GM21528 (cell line): ENCODE measurements around the gene ASIC2.

Experiments used
- ATAC-seq: cut with Tn5 transposase; IDR thresholded peaks from one replicate; pipeline ENCODE4 v1.9.1; 2021; ENCODE audit warnings: mild to moderate bottlenecking, moderate library complexity; ENCODE audit not compliant: unreplicated experiment, low FRiP score

The ASIC2 gene

DNA sequence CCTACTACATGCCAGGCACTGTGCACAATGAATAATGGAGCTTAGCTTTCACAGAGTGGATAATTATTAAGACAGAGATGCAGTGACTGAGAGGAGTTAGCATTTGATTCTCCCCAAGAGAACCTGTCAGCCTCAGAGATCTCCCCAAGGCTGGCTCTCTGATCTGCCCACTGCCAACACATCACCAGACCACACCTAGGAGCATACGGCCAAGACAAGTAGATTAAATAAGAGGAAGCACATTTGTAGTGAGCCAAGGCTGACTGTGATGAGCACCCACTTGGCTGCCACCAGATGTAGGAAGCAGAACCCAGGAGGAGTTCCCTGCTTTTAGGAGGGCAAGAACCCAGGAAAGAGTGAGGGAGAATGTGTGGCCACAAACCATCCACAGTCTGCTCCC is 171.3 kb downstream of the ASIC2 start:
- no peak for ATAC-seq

DNA sequence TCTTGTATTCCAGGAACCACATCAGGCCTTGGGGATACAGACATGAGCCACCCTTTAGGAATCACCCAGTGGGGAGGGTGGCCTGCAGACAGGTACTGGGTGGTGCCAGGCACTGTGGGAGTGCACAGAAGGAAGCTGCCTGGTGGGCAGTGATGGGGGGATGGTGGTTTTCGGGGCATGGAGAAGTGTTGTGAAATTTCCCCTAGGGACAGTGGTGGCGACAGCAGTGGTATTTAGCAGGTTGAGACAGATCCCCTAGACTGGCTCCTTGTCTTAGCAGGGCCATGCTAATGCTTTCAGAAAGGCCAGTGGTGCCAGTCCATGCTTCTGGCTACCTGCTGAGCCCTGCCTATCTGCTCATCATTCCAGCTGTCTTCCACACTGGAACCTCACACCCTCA is 171.8 kb downstream of the ASIC2 start:
- no peak for ATAC-seq

GRCh38 chr17:33120103-33120502 is 173.0 kb downstream of the ASIC2 start:
- ATAC-seq: no peak

GRCh38 chr17:33118391-33119075 is 174.6 kb downstream of the ASIC2 start:
- ATAC-seq: no peak

- no peak for ATAC-seq
Measured at GRCh38 chr17:33116021-33116551, 177.0 kb downstream of the ASIC2 start.

- ATAC-seq: no peak
Measured at GRCh38 chr17:33115366-33115765, 177.7 kb downstream of the ASIC2 start.

GRCh38 chr17:33113991-33114370 is 179.1 kb downstream of the ASIC2 start:
- no peak for ATAC-seq

DNA sequence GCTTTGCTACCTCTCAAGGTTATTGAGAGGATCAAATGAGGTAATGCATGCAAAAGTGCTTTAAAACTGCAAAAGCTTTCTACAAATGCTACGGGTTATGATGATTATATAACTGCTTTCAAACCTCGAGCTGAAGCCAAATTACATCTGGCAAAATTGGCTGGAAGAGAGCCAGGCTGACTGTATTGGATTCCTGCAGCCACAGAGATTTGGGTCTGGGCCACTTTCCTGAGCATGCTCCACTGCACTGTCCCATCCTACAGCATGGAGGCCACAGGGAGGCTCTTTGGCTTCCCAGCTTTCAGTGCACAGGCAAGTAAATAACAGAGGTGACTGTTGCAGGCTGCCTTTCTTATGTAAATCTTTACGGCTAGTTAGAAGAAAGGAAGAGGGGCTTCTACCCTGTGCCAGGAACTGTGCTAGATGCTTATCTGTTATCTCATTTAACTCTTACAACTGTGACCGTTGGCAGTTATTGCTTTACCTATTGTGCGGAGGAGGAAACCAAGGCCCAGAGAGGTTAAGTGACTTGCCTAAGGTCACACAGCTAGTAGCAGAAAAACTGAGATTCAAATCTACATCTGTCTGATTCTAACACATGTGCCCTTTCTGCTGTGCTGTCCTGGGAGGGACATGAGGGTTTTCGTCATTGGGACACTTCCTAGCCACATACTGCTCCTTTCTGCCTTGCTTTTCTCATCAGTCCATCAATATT is 179.7 kb downstream of the ASIC2 start:
- ATAC-seq: no peak

DNA sequence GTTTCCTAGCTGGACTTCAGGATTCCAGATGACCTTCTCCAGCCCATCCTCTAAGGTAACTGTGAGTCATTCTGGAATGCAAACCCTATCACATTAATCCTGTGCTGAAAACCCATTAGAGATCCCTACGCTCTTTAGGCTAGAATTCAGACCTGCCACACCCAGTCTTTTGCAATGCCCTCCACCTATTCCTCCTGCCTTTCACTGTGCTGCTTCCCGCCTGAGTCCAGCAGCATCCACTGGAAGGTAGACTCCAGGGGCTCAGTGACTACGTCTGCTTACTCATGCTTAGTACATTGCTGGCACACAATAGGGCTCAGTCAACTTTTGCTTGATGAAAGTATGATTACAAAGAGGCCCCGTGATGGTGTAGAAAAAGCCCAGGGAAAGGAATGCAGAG is 180.3 kb downstream of the ASIC2 start:
- ATAC-seq: no peak

DNA sequence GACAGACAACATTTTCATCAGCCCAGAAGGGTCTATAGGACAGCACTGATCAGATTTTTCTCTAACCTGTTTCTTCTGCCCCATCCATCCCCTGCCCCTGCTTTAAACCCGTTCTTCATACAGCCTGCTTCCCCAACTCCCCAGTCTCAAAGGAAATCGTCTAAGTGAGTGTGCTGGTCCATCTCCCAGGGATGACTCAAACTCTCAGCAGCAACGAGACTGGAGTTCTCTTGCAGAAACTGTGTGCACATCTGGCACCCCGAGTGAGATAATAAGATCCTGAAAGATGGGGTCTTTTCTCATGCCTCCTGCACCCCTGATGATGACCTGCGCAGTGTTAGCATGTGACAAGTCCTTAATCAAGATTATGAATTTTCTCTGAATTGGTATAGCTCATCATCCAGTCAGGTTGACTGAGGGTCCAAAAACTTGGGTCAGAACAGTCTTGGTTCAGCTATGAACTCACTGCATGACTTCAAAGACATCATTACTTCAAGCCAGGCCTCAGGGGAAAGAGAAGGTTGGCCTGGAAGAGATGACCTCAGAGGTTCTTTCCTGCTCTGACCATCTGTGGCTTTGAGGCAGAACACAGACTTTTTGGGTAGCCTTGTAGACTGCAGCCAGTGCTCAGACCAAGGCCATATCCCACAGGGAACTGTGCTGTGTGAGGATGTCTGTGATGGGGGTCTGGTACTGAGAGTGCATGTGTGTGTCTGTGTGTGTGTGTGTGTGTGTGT is 183.6 kb downstream of the ASIC2 start:
- ATAC-seq: no peak

DNA sequence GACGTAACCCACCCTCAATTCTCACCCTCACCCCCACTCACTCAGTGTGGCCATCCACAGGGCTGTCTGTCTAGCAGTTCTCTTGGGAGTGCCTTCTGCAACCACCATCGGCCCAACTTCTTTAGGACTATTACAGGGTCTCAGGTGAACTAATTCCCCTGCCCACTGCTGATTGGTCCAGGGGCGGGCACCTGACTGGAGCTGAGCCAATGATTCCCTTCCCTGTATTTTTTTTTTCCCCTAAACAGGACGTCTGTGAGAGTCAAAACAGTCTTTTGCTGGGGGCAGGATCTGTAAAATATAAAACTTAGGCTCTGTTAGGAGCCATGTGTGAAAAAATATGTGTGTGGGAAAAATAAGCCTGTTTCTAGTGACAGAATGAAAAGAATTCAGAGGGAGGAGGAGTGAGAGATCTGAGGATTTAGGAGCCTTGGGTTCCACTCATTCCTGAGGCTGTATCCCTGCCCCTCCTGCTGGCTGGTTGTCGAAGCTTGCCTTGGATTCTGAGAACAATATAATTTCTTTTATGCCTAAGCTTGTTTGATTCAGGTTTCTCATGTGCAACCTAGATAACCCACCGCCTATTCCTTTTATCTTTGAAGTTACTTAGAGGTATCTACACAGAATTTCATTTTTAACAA is 186.4 kb downstream of the ASIC2 start:
- ATAC-seq: no peak

DNA sequence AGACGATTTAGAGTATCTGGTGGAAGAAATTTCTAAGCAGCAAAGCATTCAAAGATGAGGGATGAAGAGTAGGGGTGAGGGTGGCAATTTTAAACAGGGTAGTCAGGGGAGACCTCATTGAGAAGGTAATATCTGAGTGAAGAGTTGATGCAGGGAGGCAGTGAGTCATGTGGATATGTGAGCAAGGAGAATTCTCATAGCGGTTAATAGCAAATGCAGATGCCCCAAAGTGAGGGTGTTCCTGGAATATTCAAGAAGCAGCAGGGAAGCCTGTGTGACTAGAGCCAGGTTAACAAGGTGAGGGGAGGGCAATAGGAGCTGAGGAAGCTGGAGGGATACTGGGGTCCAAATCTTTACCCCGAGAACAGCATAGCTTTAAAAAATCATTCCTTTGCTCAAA is 187.2 kb downstream of the ASIC2 start:
- ATAC-seq: no peak

- no peak for ATAC-seq
Measured at GRCh38 chr17:33099906-33100305, 193.2 kb downstream of the ASIC2 start.

- ATAC-seq: no peak
Measured at GRCh38 chr17:33099252-33099651, 193.8 kb downstream of the ASIC2 start.

DNA sequence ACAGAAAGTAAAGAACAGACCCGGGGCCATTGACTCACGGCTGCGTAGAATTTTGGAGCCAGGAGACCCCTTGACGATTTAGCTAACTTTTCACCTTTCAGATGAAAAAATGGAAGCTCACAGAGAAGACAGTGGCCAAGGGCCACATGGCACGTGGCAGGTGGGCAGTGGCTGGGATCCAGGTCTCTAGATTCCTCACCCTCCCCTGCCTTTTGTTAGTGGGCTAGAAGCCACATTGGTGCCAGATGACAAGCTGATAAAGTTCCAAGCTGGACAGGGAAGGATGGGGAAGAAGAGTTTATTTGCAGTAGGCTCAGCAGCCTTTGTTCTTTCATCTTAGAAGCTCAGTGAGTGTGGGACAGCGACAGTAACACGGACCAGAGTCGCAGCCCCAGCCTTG is 195.7 kb downstream of the ASIC2 start:
- ATAC-seq: no peak

GRCh38 chr17:33096161-33096560 is 196.9 kb downstream of the ASIC2 start:
- ATAC-seq: no peak

GRCh38 chr17:33091271-33091670 is 201.8 kb downstream of the ASIC2 start:
- no peak for ATAC-seq

DNA sequence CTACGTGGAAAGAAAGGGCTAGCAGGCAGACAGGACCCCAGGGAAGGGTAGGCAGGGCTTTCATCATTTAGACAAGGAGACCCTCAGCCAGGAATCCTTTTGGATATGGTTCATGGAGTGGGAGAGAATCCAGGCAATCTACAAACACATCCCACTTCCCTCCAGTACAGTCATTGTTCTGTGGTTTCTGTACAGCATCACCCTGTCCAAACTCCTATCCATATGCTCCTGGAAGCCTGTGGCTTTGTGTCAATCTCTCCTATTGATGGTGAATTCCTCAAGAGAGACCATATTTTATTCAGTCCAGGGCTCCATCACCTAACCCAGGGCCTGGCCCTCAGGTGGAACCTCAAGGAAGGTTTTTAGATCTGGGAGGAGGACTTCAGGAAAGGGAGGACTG is 202.3 kb downstream of the ASIC2 start:
- ATAC-seq: no peak

GRCh38 chr17:33086878-33087277 is 206.2 kb downstream of the ASIC2 start:
- no peak for ATAC-seq

GRCh38 chr17:33086041-33086440 is 207.1 kb downstream of the ASIC2 start:
- ATAC-seq: no peak

GRCh38 chr17:33085256-33085655 is 207.8 kb downstream of the ASIC2 start:
- ATAC-seq: no peak
